Measurements from ENCODE around the gene RDH5.

The RDH5 gene

GRCh38 chr12:55729819-55730818 is 9.9 kb downstream of the RDH5 start:
- DNase-seq, result peak; percentile 89

- DNase-seq, result no peak
Measured at GRCh38 chr12:55732288-55732687, 12.1 kb downstream of the RDH5 start.

GRCh38 chr12:55733021-55733555 is 12.9 kb downstream of the RDH5 start:
- no peak for DNase-seq

- no peak for DNase-seq
Measured at GRCh38 chr12:55733858-55734257, 13.7 kb downstream of the RDH5 start.

GRCh38 chr12:55734595-55734994 is 14.4 kb downstream of the RDH5 start:
- no peak for DNase-seq

GRCh38 chr12:55736076-55736475 is 15.9 kb downstream of the RDH5 start:
- no peak for DNase-seq

GRCh38 chr12:55736780-55737580 is 16.8 kb downstream of the RDH5 start:
- peak; percentile 67 for DNase-seq

GRCh38 chr12:55737581-55738122 is 17.5 kb downstream of the RDH5 start:
- no peak for DNase-seq

- DNase-seq, result peak; percentile 94
Measured at GRCh38 chr12:55738123-55739024, 18.2 kb downstream of the RDH5 start.

- DNase-seq, result no peak
Measured at GRCh38 chr12:55739025-55739378, 18.8 kb downstream of the RDH5 start.

GRCh38 chr12:55741931-55742680 is 21.9 kb downstream of the RDH5 start:
- DNase-seq, result peak; percentile 51

- peak; percentile 82 for DNase-seq
Measured at GRCh38 chr12:55742719-55743405, 22.7 kb downstream of the RDH5 start, which contains the start of gene GDF11. Gene GDF11 (plus strand): TSS chr12:55743122. CDS start chr12:55743317, 195 bp downstream.

- peak; percentile 80 for DNase-seq
Measured at GRCh38 chr12:55743406-55744339, 23.5 kb downstream of the RDH5 start.

GRCh38 chr12:55744340-55745030 is 24.3 kb downstream of the RDH5 start:
- DNase-seq, result no peak

GRCh38 chr12:55745361-55746173 is 25.4 kb downstream of the RDH5 start:
- DNase-seq, result peak; percentile 80

- DNase-seq, result no peak
Measured at GRCh38 chr12:55746174-55746912, 26.1 kb downstream of the RDH5 start.

- no peak for DNase-seq
Measured at GRCh38 chr12:55746913-55747231, 26.7 kb downstream of the RDH5 start.

Data from retina (tissue), 1 donor.